SK-N-SH treated with all-trans-retinoic acid at 6 μM for 48 hours (cell line): ENCODE results near the gene EIF4H.

ENCODE experiments used
- ATAC-seq: fragments of 200-7000 bp; cut with Tn5 transposase; 3 replicates; pipeline ENCODE4 v1.9.1; 2020; ENCODE audit warnings: mild to moderate bottlenecking, moderate library complexity
- ARNTL ChIP-seq: fragments of 450-650 bp; formaldehyde crosslinking; IDR thresholded peaks from 2 replicates; pipeline ENCODE4 v1.5.0; 2020; ENCODE audit warnings: low read depth, mild to moderate bottlenecking, moderate library complexity, borderline replicate concordance
- BACH2 ChIP-seq: fragments of 250-450 bp; sonication (Bioruptor Pico); IDR thresholded peaks from 2 replicates; pipeline ENCODE4 v1.9.0; 2021; ENCODE audit warnings: mild to moderate bottlenecking, borderline replicate concordance
- CREB5 ChIP-seq: fragments of 250-450 bp; sonication (Bioruptor Pico); IDR thresholded peaks from 2 replicates; pipeline ENCODE4 v1.5.1; 2020; ENCODE audit warnings: low read depth, mild to moderate bottlenecking, moderate library complexity
- CSDC2 ChIP-seq: fragments of 250-450 bp; sonication (Bioruptor Pico); IDR thresholded peaks from 2 replicates; pipeline ENCODE4 v1.5.0; 2020; ENCODE audit warnings: mild to moderate bottlenecking, moderate library complexity
- CSRNP3 ChIP-seq: fragments of 250-450 bp; sonication (Bioruptor Pico); IDR thresholded peaks from 2 replicates; pipeline ENCODE4 v1.5.1; 2021; ENCODE audit warnings: mild to moderate bottlenecking, moderate library complexity
- ESRRG ChIP-seq: fragments of 250-450 bp; sonication (Bioruptor Pico); IDR thresholded peaks from 2 replicates; pipeline ENCODE4 v1.6.1; 2021; ENCODE audit warnings: mild to moderate bottlenecking
- GLIS3 ChIP-seq: fragments of 250-450 bp; sonication (Bioruptor Pico); IDR thresholded peaks from 2 replicates; pipeline ENCODE4 v1.5.0; 2020; ENCODE audit warnings: mild to moderate bottlenecking, moderate library complexity
- ISL1 ChIP-seq: fragments of 250-450 bp; sonication (Bioruptor Pico); IDR thresholded peaks from 2 replicates; pipeline ENCODE4 v2.1.2; 2022; ENCODE audit warnings: mild to moderate bottlenecking, moderate library complexity
- OSR1 ChIP-seq: fragments of 250-450 bp; sonication (Bioruptor Pico); IDR thresholded peaks from 2 replicates; pipeline ENCODE4 v1.8.0; 2022; ENCODE audit warnings: moderate library complexity, mild to moderate bottlenecking, inconsistent platforms
- PATZ1 ChIP-seq: fragments of 250-450 bp; sonication (Bioruptor Pico); IDR thresholded peaks from 2 replicates; pipeline ENCODE4 v1.8.0; 2020; ENCODE audit warnings: mild to moderate bottlenecking, moderate library complexity, borderline replicate concordance
- POU6F1 ChIP-seq: fragments of 250-450 bp; sonication (Bioruptor Pico); IDR thresholded peaks from 2 replicates; pipeline ENCODE4 v1.8.0; 2021; ENCODE audit warnings: low read depth, mild to moderate bottlenecking, moderate library complexity, borderline replicate concordance
- PPARA ChIP-seq: fragments of 250-450 bp; sonication (Bioruptor Pico); IDR thresholded peaks from 2 replicates; pipeline ENCODE4 v1.5.0; 2020; ENCODE audit warnings: mild to moderate bottlenecking, borderline replicate concordance
- RARB ChIP-seq: fragments of 250-450 bp; sonication (Bioruptor Pico); IDR thresholded peaks from 2 replicates; pipeline ENCODE4 v1.8.0; 2021; ENCODE audit warnings: mild to moderate bottlenecking, moderate library complexity
- SNAI2 ChIP-seq: fragments of 250-450 bp; sonication (Bioruptor Pico); IDR thresholded peaks from 2 replicates; pipeline ENCODE4 v1.5.0; 2020; ENCODE audit warnings: mild to moderate bottlenecking, moderate library complexity
- ZC3H10 ChIP-seq: fragments of 250-450 bp; sonication (Bioruptor Pico); IDR thresholded peaks from 2 replicates; pipeline ENCODE4 v1.5.1; 2021; ENCODE audit warnings: mild to moderate bottlenecking, moderate library complexity
- ZFP30 ChIP-seq: fragments of 450-650 bp; formaldehyde crosslinking; IDR thresholded peaks from 2 replicates; pipeline ENCODE4 v1.5.0; 2022; ENCODE audit warnings: mild to moderate bottlenecking, moderate library complexity
- ZNF565 ChIP-seq: fragments of 450-650 bp; formaldehyde crosslinking; conservative IDR thresholded peaks from 2 replicates; pipeline ENCODE4 v1.5.0; 2020; ENCODE audit warnings: low read depth, mild to moderate bottlenecking, moderate library complexity
- ZNF70 ChIP-seq: fragments of 450-650 bp; formaldehyde crosslinking; IDR thresholded peaks from 2 replicates; pipeline ENCODE4 v1.5.0; 2020; ENCODE audit warnings: mild to moderate bottlenecking, moderate library complexity
- ZNF8 ChIP-seq: fragments of 450-650 bp; formaldehyde crosslinking; IDR thresholded peaks from 2 replicates; pipeline ENCODE4 v1.5.0; 2020; ENCODE audit warnings: mild to moderate bottlenecking, moderate library complexity

Gene EIF4H

DNA sequence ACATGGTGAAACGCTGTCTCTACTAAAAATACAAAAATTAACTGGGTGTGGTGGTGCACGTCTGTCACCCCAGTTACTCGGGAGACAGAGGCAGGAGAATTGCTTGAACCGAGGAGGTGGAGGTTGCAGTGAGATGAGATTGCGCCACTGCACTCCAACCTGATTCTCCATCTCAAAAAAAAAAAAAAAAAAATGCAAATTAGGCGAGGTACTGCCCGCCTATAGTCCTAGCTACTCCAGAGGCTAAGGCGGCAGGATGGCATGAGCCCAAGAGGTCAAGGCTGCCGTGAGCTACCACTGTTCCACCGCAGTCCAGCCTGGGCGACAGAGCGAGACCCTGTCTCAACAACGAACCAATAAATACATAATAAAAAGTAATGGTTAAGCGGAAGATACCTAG, 1.1 kb upstream of the EIF4H start:
- TF ChIP-seq ESRRG (CRISPR knock-in tag) (no peak), ZC3H10 (CRISPR knock-in tag) (no peak), CREB5 (no peak), PPARA (no peak), SNAI2 (CRISPR knock-in tag) (no peak), ZNF565 (no peak), OSR1 (no peak), RARB (no peak)
- no peak for ATAC-seq

GRCh38 chr7:74173491-74173865, 678 bp upstream of the EIF4H start:
- TF ChIP-seq RARB (no peak), POU6F1 (CRISPR knock-in tag) (no peak), ISL1 (CRISPR knock-in tag) (no peak), GLIS3 (CRISPR knock-in tag) (no peak), ZNF70 (CRISPR knock-in tag) (no peak)
- peak; percentile 31; the same call in 1 of the 3 replicates for ATAC-seq

- peak; percentile 51 for ATAC-seq
- TF ChIP-seq CSRNP3 (CRISPR knock-in tag) = no peak
- TF ChIP-seq ZNF8 (CRISPR knock-in tag) = peak; percentile 49
- TF ChIP-seq, all 23 proteins: peak for 1
Measured at GRCh38 chr7:74174606-74175082, 488 bp downstream of the EIF4H start.

- 0 out of 3 replicates have a peak, but pooled peaks have one; percentile 5 for ATAC-seq
- TF ChIP-seq ESRRG (CRISPR knock-in tag) (no peak), CREB5 (no peak), PPARA (no peak), ZC3H10 (CRISPR knock-in tag) (no peak)
Measured at GRCh38 chr7:74175340-74175739, 1.2 kb downstream of the EIF4H start.

GRCh38 chr7:74176555-74176954, 2.4 kb downstream of the EIF4H start:
- no peak for ATAC-seq
- TF ChIP-seq CSDC2 (CRISPR knock-in tag) (no peak), CREB5 (no peak), BACH2 (CRISPR knock-in tag) (no peak), PPARA (no peak), POU6F1 (CRISPR knock-in tag) (no peak), ZFP30 (CRISPR knock-in tag) (no peak), ARNTL (no peak), CSRNP3 (CRISPR knock-in tag) (no peak), ZC3H10 (CRISPR knock-in tag) (no peak), ZNF8 (CRISPR knock-in tag) (no peak), ESRRG (CRISPR knock-in tag) (no peak), ZNF565 (no peak), PATZ1 (CRISPR knock-in tag) (no peak)
